Activated T-helper 2 cell treated with anti-CD3 and anti-CD28 coated beads, Interferon-gamma antibody, Interleukin-2, Interleukin-4, amounts not matched to agents 10 μg/mL and 5 μg/mL and 100 μg/mL, durations not matched to agents 14 hours and 24 hours and 36 hours (primary cell): Measurements from ENCODE around the gene LDHA. TPM values are rescaled to one million over a fixed set of nuclear protein-coding genes. Genes with fewer than 3 reads are reported as not detected.

Experiments used
- DNase-seq: peaks from one replicate; pipeline ENCODE4 v3.0.0; 2021; ENCODE audit warnings: low spot score
- H3K27ac Mint-ChIP-seq: one replicate; pipeline ENCODE4 v1.8.0; 2021; ENCODE audit warnings: mixed read lengths
- H3K27me3 Mint-ChIP-seq: one replicate; pipeline ENCODE4 v1.8.0; 2021; ENCODE audit warnings: low read depth, mixed read lengths
- H3K36me3 Mint-ChIP-seq: one replicate; pipeline ENCODE4 v1.8.0; 2021; ENCODE audit warnings: low read depth, mixed read lengths
- H3K4me1 Mint-ChIP-seq: one replicate; pipeline ENCODE4 v1.8.0; 2021; ENCODE audit warnings: low read depth, mixed read lengths
- H3K4me3 Mint-ChIP-seq: one replicate; pipeline ENCODE4 v1.8.0; 2021; ENCODE audit warnings: low read depth, mild to moderate bottlenecking, moderate library complexity, mixed read lengths
- H3K9me3 Mint-ChIP-seq: one replicate; pipeline ENCODE4 v1.8.0; 2021; ENCODE audit warnings: mixed read lengths
- intact Hi-C: fragments of 100-400 bp; cut with micrococcal nuclease; formaldehyde crosslinking; loops from one replicate; pipeline ENCODE4 v1.15.1; 2023
- total RNA-seq: library from RNA; stranded (reverse); gene quantifications from 2 replicates; pipeline ENCODE4 v1.2.3, GENCODE V29; 2022

The LDHA gene
- total RNA-seq, 1 donor from 2014 or later, result 1,905 TPM

DNA sequence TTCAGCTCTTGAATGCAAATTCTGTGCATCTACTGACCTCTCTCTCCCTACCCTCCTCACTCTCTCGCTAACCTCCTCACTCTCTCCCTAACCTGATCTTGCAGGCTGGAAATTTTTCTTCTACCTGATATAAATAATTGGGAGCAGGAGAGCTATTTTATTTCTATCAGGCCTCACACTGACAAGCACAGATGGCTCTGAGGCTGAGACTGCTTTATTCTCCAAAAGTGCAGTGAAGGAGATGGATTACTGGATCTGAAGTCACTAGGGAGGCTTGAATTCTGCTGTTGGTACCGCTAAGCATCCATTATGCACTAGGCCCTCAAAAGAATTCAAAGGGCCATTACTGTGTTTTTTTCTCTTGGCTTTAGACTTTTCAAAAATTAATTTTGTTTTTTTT, 19.4 kb upstream of the LDHA start:
- intact Hi-C loops, result no loop called here
- no peak for DNase-seq
- peaks cover 4% of the 10 kb centered on the region for H3K4me1 Mint-ChIP-seq
- H3K9me3 Mint-ChIP-seq, result no peaks in the 10 kb centered on the region
- H3K4me3 Mint-ChIP-seq, result no peak overlapping the region
- no peak overlapping the region for H3K27ac Mint-ChIP-seq
- no peaks in the 10 kb centered on the region for H3K27me3 Mint-ChIP-seq
- no peaks in the 10 kb centered on the region for H3K36me3 Mint-ChIP-seq

DNA sequence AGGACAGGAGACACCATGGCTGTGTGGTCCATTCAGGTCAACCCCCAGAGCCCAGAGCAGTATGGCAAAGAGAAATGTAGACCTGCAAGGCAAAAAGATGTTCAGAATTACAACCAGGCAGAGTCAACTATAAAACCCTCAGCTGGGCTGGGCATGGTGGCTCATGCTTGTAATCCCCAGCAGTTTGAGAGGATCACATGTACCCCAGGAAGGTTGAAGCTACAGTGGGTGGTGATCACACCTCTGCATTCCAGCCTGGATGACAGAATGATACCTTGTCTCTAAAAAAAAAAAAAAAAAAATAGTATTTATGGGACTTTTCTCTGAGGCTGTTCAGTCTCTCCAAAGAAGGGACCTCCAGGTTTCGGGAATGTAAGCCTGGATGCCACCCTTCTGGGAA, 18.4 kb upstream of the LDHA start:
- peaks cover 4% of the 10 kb centered on the region for H3K4me1 Mint-ChIP-seq
- intact Hi-C loops, result no loop called here
- H3K9me3 Mint-ChIP-seq, result no peaks in the 10 kb centered on the region
- no peak overlapping the region for H3K27ac Mint-ChIP-seq
- no peak for DNase-seq
- no peak overlapping the region for H3K4me3 Mint-ChIP-seq
- no peaks in the 10 kb centered on the region for H3K27me3 Mint-ChIP-seq
- H3K36me3 Mint-ChIP-seq, result no peaks in the 10 kb centered on the region

DNA sequence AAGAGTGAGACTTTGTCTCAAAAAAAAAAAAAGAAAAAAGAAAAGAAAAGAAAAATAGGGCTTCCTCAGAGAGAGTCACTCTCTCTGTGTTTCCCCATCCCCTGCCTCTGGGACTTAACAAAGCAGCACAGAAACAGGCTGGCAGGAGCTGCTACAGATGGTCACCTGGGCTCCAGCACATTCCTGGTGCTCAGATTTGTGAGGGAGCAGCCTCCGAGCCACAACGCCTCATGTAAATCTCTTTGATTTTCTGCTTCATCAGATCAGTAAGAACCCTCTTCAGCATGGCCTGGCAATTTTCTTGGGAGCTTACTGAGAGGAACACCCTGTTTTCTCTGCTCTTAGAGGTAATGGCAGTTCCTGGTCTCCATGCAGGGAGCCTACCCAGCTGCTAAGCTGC, 15.2 kb upstream of the LDHA start:
- H3K36me3 Mint-ChIP-seq, result no peaks in the 10 kb centered on the region
- no peak for DNase-seq
- peaks cover 20% of the 10 kb centered on the region for H3K4me1 Mint-ChIP-seq
- H3K9me3 Mint-ChIP-seq, result no peaks in the 10 kb centered on the region
- H3K27me3 Mint-ChIP-seq, result no peaks in the 10 kb centered on the region
- intact Hi-C loops, result no loop called here
- H3K4me3 Mint-ChIP-seq, result no peak overlapping the region
- no peak overlapping the region for H3K27ac Mint-ChIP-seq

DNA sequence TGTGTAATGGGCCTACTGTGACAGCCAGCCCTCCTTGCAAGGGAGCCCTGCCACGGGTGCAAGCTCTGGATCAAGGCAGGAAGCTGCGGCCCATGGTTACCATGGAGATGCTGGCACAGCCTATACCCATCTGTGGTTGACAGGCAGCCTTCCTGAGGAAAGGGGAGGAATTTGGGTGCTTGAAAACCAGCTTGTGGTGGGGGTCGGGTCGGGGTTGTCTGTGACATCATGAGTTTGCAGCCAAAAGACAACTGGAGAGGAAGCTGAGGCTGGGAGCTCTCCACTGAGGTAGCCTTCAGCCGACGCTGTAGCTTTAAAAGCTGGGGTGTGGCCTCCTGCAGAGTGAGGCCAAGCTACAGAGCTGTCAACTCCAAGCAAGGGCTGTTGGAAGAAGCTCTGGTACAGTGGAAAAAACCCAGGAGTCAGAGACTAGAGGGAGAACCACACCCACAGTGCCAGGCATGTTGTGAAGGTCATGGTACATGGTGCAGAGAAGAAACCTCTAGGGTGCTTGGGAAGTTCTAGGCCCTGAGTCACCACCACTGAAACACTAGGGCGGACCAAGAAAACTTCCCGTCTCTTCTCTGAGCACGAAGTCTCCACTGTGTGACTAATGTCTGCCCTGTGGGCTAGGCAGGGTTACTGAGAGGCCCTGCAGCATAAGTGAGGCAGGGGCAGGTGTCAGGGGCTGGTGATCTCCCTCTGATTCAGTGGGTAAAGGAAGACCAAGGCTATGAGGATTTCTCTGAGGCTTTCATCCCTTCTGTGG, 10.8 kb upstream of the LDHA start:
- no peaks in the 10 kb centered on the region for H3K9me3 Mint-ChIP-seq
- H3K27me3 Mint-ChIP-seq, result no peaks in the 10 kb centered on the region
- no peaks in the 10 kb centered on the region for H3K36me3 Mint-ChIP-seq
- intact Hi-C loops, result loop anchor here (1.0 to 10.0 kb wide), 8 partner anchors 11 to 1981 kb away; partner anchors contain the start of genes GTF2H1, HPS5, HTATIP2 and LDHA
- peak overlapping the region; percentile 75 for H3K4me3 Mint-ChIP-seq
- peak; percentile 63 for DNase-seq
- H3K27ac Mint-ChIP-seq, result peak overlapping the region; percentile 100
- H3K4me1 Mint-ChIP-seq, result peaks cover 35% of the 10 kb centered on the region

DNA sequence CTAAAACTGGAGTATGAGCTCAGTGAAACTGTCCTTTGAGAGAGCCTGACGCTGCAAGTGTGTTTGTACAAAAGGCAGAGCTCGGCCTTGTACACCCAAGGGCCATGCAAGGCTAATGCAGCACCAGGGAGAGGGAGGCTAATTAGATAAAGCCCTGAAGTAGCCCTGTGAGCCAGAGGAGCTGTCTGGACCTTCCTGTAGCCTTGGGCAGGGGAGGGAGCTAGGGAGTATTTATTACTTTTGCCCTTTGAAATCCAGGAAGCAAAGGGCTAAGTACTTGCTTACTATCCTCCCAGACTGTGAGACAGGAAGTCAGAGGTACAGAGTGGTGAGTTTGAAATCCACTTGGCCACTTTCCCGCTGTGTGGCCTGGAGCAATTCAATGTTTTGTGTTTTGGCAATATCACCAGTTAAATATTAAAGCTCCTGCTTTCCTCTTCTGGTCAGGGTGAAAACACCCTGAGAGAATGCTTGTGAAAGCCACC, 10.2 kb upstream of the LDHA start:
- no peak for DNase-seq
- H3K27ac Mint-ChIP-seq, result peak overlapping the region; percentile 100

DNA sequence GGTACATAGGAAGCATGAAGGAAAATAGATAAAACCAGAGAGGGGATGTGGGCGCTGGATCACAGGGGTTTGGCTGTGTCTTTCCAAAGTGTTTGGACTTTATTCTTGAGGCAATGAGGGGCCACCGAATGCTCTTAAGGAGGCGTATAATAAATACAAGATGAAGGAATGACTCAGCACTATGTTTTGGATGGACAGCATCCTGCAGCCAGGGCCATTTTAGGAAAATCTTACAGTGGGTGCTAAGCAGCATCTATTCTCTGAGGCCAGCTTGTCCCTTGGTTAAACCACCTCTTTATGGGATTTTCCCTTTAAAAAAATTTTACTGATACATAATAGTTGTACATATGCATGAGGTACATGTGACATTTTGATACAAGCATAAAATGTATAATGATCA, 4.3 kb upstream of the LDHA start:
- no peak overlapping the region for H3K4me3 Mint-ChIP-seq
- intact Hi-C loops, result no loop called here
- no peaks in the 10 kb centered on the region for H3K27me3 Mint-ChIP-seq
- no peak overlapping the region for H3K27ac Mint-ChIP-seq
- H3K4me1 Mint-ChIP-seq, result peaks cover 39% of the 10 kb centered on the region
- peaks cover 8% of the 10 kb centered on the region for H3K36me3 Mint-ChIP-seq
- no peak for DNase-seq
- H3K9me3 Mint-ChIP-seq, result no peaks in the 10 kb centered on the region

More for the DNA sequence above, 10.2 kb upstream of the LDHA start:
- Mint-ChIP-seq H3K36me3 (no peaks in the 10 kb centered on the region), H3K27me3 (no peaks in the 10 kb centered on the region), H3K4me3 (peak overlapping the region; percentile 75), H3K9me3 (no peaks in the 10 kb centered on the region), H3K4me1 (peaks cover 35% of the 10 kb centered on the region)
- intact Hi-C loops, result loop anchor here (1.0 to 10.0 kb wide), 6 partner anchors 10 to 1981 kb away; partner anchors contain the start of genes HTATIP2, LDHA, SAAL1 and SERGEF

DNA sequence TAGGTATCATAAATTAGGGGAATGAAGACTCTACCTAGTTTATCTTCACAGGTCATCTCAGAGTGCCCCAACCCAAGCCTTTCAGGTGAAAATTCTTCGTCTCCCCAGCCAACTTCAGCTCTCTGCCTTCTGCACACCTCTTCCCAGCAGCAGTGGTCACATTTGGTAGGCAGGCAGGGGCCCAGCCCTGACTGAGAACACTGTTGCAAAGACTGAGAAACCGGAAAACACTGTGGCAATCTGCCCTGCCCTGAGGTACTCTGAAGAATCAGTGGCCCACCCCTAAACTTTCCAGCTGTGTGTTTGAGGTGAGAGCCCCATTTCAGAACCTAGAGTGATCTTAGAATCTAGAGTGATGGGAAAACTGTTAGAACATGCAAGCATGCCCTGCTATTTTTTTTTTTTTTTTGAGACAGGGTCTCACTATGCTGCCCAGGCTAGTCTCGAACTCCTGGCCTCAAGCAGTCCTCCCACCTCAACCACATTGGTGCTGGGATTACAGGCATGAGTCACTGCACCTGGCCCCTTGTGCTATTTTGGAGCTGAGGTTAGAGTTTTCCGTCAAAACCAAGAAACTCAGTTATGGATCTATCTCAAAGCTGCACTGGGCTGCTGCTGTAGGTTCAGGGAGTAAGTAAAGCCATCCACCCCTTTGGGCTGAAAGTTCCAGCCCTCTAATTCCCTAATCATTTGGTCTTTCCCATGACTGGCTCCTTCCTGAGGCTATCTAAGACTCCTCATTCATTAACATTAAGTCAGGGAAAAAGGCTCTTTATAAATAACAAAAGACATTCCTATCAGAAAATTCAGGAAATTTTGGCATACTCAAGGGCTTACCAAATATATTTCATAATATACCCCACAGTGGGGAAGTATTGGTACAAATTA, 1.7 kb upstream of the LDHA start:
- intact Hi-C loops, result no loop called here
- H3K4me1 Mint-ChIP-seq, result peaks cover 35% of the 10 kb centered on the region

DNA sequence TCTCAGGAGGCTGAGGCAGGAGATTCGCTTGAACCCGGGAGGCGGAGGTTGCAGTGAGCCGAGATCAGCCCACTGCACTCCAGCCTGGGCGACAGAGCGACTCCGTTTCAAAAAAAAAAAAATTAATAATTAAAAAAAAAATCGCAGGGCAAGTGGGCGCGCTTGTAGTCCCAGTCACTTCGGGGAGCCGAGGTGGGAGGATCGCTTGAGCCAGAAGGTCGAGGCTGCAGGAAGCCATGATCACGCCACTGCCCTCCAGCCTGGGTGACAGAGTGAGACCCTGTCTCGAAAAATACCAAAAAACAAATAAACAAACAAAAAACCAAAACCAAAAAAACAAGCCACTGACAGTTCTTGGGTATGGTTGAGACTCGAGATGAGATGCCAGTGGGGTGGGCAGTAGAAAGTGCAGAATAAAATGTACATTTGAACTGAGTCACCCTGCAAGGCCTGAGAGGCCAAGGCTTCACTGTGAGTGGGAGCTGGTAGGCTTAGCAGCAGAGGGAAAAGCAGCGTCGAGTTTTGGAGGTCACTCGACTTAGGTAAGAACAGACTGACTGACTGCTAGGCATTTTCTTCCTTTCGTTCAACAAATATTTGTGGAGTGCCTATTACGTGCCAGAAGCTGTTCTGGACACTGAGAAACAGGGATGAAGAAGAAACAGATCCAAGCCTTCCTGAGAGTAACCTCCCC, 635 bp upstream of the LDHA start:
- Mint-ChIP-seq H3K4me3 (peak overlapping the region; percentile 97), H3K27me3 (no peaks in the 10 kb centered on the region), H3K9me3 (no peaks in the 10 kb centered on the region), H3K36me3 (peaks cover 42% of the 10 kb centered on the region), H3K27ac (peak overlapping the region; percentile 95), H3K4me1 (peaks cover 36% of the 10 kb centered on the region)
- DNase-seq, result peak; percentile 18
- intact Hi-C loops, result loop anchor here (1.0 kb wide), 2 partner anchors 9 to 133 kb away; partner anchors contain the start of gene TSG101

More for the DNA sequence above, 1.7 kb upstream of the LDHA start:
- Mint-ChIP-seq H3K27ac (peak overlapping the region; percentile 75), H3K36me3 (peaks cover 31% of the 10 kb centered on the region), H3K4me3 (peak overlapping the region; percentile 64), H3K9me3 (no peaks in the 10 kb centered on the region), H3K27me3 (no peaks in the 10 kb centered on the region)
- DNase-seq, result no peak

DNA sequence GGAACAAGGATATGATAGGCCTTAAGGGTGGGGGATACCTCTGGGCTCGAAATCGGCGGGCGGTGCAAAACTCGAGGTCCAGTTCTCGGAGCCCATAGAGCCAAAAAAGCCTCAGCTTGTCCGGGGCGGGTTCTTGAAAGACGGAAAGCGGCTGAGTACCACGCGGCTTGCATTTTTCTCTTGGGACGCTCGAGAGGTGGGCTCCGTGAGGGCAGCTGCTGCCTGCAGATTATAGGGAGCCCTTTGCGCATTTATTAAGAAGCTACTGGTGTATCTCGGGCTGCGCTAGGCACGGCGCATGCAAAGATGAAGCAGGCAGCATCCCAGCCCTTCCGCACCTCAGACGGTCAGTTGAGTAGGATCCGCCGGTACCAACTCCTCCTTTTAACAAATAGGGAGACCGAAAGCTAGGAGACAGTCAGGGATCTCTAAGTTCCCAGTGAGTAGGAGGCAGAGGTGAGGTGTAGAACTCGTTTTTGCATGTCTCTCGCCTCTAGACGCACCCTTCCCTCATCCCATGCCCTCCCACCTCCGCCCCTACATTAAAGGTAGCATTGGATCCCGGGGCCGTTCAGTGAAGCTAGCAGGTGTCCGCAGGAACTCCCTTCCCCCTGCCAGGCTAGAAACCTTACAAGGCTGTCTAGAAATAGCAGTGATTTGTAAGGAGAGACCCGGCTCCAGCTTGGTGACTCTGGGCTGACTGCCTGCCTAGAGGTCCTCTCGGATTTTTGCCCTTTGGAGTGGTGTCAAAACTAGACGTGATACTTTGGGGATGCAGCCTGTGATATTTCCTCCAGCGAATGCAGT, 768 bp downstream of the LDHA start:
- intact Hi-C loops, result loop anchor here (1.0 to 5.0 kb wide), 3 partner anchors 11 to 153 kb away; partner anchors contain the start of gene TSG101
- Mint-ChIP-seq H3K27ac (peak overlapping the region; percentile 95), H3K9me3 (no peaks in the 10 kb centered on the region), H3K4me1 (peaks cover 42% of the 10 kb centered on the region), H3K27me3 (no peaks in the 10 kb centered on the region), H3K4me3 (peak overlapping the region; percentile 97), H3K36me3 (peaks cover 56% of the 10 kb centered on the region)
- no peak for DNase-seq

DNA sequence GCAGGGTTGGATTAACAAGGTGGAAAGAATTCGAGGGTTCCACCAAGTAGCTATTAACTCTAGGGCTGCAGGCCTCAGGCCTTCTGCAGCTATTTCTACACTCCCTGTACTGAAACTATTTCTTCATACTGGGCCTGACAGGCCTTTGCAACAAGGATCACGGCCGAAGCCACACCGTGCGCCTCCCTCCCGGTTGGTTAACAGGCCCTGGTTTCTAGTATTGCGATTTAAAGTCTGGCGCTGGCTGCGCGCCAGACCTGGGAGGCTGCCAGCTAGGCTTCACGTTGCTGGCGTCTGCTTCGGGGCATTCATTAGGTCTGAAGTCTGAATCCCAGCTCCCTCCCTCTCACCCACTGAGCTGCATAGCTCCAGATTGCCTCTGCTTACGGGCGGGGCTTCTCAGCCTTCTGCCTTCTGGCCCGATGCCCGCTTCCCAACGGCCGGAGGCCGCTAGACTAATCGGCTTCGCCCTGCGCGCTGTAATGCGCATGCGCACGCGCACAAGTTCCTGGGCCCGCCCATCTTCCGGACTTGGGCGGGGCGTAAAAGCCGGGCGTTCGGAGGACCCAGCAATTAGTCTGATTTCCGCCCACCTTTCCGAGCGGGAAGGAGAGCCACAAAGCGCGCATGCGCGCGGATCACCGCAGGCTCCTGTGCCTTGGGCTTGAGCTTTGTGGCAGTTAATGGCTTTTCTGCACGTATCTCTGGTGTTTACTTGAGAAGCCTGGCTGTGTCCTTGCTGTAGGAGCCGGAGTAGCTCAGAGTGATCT, 1.6 kb downstream of the LDHA start:
- DNase-seq, result peak; percentile 97
- H3K4me3 Mint-ChIP-seq, result peak overlapping the region; percentile 97
- no peaks in the 10 kb centered on the region for H3K27me3 Mint-ChIP-seq
- peak overlapping the region; percentile 95 for H3K27ac Mint-ChIP-seq
- H3K9me3 Mint-ChIP-seq, result no peaks in the 10 kb centered on the region
- H3K36me3 Mint-ChIP-seq, result peaks cover 63% of the 10 kb centered on the region
- H3K4me1 Mint-ChIP-seq, result peaks cover 45% of the 10 kb centered on the region
- intact Hi-C loops, result loop anchor here (1.0 to 5.0 kb wide), 4 partner anchors 15 to 238 kb away; partner anchors contain the start of genes GTF2H1, HPS5 and SPTY2D1

DNA sequence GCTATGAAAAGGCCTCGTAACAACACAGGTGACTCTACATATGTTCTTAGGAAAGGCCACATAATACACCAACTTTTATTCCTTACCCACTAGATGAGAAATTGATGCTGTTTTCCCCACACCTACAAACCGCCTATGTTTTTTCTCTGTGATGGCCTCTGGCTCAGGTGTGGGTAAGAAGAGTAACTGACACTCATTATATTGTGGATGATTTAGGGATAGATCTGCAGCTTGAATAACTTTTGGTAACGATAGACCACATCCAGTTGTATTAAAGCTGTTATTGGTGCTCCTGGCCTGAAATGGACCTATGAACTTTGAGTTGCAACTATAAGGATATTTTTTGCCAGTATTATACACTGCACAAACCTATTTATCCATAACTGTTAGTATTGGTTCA, 3.6 kb downstream of the LDHA start:
- H3K4me3 Mint-ChIP-seq, result peak overlapping the region; percentile 63
- peaks cover 78% of the 10 kb centered on the region for H3K36me3 Mint-ChIP-seq
- peak overlapping the region; percentile 24 for H3K27ac Mint-ChIP-seq
- H3K9me3 Mint-ChIP-seq, result no peaks in the 10 kb centered on the region
- intact Hi-C loops, result loop anchor here (2.0 to 5.0 kb wide), 2 partner anchors 13 to 156 kb away; no protein-coding TSS in a partner anchor
- no peak for DNase-seq
- H3K4me1 Mint-ChIP-seq, result peaks cover 31% of the 10 kb centered on the region
- no peaks in the 10 kb centered on the region for H3K27me3 Mint-ChIP-seq
